Fibroblast of villous mesenchyme (primary cell): ENCODE measurements around the gene C14orf93. TPM values are rescaled to one million over a fixed set of nuclear protein-coding genes. Genes with fewer than 3 reads are reported as not detected.

Experiments
- DNase-seq: peaks from one replicate; pipeline ENCODE4 v3.0.0-alpha.2; 2010; ENCODE audit warnings: low read depth
- H3K4me3 ChIP-seq: 2 replicates; pipeline ENCODE4 v1.5.1; 2011; ENCODE audit warnings: low read depth, mild to moderate bottlenecking, low read length
- total RNA-seq: library from RNA; depleted of rRNA; stranded (reverse); fragments of >200 nt; gene quantifications from 2 replicates; pipeline ENCODE4 v1.2.3, GENCODE V29; 2012
- TF ChIP-seq, protein P1 (sequence below): IDR thresholded peaks from 2 replicates; pipeline ENCODE4 v1.5.1; 2012; ENCODE audit warnings: low read depth, mild to moderate bottlenecking, low read length; ENCODE audit not compliant: insufficient read depth

The C14orf93 gene
- total RNA-seq, 1 donor: 4.7 TPM

DNA sequence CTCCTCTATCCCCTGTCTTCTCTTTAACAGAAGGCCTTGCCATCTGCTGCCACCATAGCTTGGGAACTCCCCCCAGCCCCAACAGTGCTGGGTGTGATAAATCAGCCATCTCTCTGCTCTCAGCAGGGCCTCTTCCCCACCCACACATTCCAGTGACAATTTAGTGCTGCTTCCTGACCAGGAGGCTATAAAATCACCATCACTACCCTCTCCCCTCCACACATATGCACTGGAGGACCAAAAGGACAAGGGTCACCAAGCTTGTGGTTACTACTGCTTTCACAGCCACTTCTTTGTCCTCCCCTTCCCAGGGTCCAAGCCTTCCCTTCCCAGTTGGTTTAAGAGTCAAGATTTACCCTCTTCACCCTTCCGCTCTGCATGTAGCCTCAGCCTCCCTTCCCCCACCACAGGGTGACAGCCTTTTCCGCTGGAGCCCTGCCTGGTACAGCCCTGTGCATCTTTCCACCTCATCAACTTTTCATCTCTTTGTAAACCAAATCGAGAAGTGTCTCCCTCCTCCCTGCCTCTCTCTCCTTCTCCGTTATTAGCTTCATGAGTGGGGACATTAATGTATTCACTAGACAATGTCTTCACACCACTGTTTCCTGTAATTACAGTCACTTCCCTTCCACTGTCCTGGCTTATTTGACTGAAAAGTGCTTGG is 15.3 kb upstream of the C14orf93 start:
- no peak overlapping the region for H3K4me3 ChIP-seq
- DNase-seq: no peak
- TF ChIP-seq, protein P1, sequence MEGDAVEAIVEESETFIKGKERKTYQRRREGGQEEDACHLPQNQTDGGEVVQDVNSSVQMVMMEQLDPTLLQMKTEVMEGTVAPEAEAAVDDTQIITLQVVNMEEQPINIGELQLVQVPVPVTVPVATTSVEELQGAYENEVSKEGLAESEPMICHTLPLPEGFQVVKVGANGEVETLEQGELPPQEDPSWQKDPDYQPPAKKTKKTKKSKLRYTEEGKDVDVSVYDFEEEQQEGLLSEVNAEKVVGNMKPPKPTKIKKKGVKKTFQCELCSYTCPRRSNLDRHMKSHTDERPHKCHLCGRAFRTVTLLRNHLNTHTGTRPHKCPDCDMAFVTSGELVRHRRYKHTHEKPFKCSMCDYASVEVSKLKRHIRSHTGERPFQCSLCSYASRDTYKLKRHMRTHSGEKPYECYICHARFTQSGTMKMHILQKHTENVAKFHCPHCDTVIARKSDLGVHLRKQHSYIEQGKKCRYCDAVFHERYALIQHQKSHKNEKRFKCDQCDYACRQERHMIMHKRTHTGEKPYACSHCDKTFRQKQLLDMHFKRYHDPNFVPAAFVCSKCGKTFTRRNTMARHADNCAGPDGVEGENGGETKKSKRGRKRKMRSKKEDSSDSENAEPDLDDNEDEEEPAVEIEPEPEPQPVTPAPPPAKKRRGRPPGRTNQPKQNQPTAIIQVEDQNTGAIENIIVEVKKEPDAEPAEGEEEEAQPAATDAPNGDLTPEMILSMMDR: no peak

DNA sequence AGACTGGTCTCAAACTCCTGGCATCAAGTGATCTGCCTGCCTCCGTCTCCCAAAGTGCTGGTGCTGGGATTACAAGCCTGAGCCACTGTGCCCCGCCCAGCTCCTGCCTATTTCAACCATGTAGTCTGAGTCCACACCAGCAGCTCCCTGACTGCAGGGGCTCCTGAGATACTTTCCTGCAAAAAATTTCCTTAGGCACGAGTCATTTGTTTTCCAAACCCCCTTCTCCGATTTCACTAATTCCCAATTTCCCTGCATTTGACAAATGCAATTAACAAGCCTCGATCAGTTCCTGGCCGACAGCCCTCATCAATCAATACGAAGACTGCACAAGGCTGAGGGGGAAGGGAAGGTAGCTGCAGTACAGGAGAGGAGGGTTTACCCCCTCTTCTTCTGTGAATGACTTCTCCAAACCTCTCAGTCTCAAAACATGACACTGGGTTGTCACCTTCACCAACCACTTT is 14.7 kb upstream of the C14orf93 start:
- H3K4me3 ChIP-seq: no peak overlapping the region
- DNase-seq: no peak
- TF ChIP-seq, protein P1: no peak

DNA sequence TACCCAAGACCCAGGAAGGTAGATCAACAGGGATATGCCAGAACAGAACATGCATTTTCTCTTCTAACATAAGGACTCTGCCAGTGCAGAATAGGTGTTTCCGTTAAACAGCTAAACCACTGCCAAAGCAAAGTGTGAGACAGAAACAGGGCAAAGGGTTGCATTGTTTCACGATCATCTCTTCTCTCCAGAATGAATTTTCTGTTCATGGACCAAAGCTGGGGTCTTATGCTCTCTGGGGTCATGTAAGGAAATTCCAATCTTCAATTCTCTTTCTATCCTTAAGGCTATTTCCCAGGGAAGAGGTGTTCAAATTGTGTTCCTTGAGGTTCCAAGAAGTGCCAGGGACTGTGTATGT is 13.8 kb upstream of the C14orf93 start:
- H3K4me3 ChIP-seq: no peak overlapping the region
- DNase-seq: no peak
- TF ChIP-seq, protein P1: no peak

DNA sequence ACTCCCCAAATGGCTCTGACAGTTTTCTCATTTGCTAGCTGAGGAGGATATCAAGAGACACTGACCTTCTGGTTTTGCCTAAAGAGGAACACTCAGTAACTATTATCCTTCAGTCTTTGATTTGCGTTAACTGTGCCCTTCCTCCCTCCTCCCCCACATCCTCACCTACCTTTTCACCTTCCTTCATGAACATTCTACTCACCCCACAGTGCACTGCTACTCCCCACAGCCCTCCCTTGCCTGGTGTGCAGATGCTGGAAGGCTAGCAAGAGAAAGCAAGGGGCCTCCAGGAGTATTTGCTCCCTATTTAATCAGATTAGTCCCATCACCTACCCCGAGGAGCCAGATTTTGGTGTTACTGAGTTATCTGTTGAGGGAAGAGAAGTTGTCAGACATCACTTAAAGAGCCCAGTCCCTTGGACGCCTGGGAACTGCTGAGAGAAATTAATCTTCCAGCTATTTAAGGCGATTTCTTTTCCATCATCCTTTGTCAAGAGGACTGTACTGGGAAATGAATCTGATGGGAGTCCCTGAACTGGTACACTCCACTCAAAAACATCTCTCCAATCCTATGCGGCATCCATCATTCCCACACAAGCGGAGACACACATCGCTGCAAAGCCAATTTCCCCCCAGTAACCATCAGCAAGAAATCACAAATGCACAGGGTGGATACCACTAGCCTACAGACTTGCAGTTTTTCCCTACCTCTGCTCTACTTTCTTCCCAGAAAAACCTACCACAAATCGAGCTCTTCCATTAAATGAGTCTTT is 13.3 kb upstream of the C14orf93 start:
- H3K4me3 ChIP-seq: no peak overlapping the region
- TF ChIP-seq, protein P1: no peak
- DNase-seq: no peak

DNA sequence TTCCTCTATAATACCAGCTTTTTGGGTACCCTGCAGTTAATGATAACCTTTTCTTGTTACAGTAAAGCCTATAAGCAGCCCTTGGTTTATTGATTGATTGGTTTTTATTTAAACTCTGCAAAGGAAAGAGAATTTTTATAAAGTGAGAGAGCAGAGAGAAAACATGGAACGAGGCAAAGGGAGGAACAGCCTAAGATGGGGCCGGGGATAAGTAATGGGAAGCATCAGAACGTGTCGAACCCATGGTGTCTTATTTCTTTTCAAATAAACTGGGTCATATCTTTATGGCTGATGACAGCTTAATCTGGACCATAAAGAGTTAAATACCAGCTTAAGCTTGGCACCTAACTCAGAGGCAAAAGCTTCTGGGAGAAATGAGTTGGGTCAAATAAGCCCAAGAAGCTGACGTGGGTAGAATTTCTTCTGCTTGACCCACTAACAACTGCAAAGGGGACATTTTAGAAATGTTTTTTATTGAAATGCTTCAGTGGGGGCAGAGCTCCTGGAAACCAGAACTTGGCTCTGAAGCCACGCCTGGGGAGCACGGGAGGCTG is 12.0 kb upstream of the C14orf93 start:
- TF ChIP-seq, protein P1: no peak
- no peak for DNase-seq
- H3K4me3 ChIP-seq: no peak overlapping the region

DNA sequence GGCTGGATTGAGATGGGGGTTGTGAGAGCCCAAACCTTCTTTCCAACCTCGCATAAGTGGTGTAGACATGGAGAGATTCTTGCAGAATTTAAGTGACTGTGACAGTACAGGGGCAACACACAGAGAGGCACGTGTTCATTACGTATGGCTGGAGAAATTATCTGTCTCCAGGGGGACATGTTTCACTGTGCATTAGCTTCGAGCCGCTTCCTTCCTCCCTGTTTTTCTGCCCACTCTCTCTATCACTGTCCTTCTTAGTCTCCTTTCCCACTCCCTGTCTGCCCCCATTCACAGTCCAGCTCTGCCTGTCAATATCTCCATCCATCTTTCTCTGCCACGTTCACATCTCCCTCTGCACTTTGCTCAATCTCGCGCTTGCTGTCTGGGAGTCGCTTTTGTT is 11.5 kb upstream of the C14orf93 start:
- H3K4me3 ChIP-seq: no peak overlapping the region
- no peak for DNase-seq
- TF ChIP-seq, protein P1: no peak
